ENCODE data around the gene DHRSX.
"Not testable (repeated sequence)": the region's sequence is repeated elsewhere in the genome, so short reads cannot be mapped to it uniquely, and the experiment has no call there.

DHRSX gene

GRCh38 chrX:2462780-2463179 is 38.0 kb downstream of the DHRSX start:
- ATAC-seq, result no peak
- TF ChIP-seq, protein P1, sequence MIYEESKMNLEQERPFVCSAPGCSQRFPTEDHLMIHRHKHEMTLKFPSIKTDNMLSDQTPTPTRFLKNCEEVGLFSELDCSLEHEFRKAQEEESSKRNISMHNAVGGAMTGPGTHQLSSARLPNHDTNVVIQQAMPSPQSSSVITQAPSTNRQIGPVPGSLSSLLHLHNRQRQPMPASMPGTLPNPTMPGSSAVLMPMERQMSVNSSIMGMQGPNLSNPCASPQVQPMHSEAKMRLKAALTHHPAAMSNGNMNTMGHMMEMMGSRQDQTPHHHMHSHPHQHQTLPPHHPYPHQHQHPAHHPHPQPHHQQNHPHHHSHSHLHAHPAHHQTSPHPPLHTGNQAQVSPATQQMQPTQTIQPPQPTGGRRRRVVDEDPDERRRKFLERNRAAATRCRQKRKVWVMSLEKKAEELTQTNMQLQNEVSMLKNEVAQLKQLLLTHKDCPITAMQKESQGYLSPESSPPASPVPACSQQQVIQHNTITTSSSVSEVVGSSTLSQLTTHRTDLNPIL (CRISPR knock-in tag; IDR thresholded peaks at IDR 0.05; ENCODE audit: low read depth), result no peak
- TF ChIP-seq ISL1 (CRISPR knock-in tag; IDR thresholded peaks at IDR 0.05) (no peak), ZNF70 (CRISPR knock-in tag; IDR thresholded peaks at IDR 0.05) (no peak), SNAI2 (CRISPR knock-in tag; IDR thresholded peaks at IDR 0.05) (no peak), ZC3H10 (CRISPR knock-in tag; IDR thresholded peaks at IDR 0.05) (no peak), ZFP30 (CRISPR knock-in tag; IDR thresholded peaks at IDR 0.05) (no peak), ZFP3 (CRISPR knock-in tag; IDR thresholded peaks at IDR 0.05) (no peak), TOX (CRISPR knock-in tag; IDR thresholded peaks at IDR 0.05; ENCODE audit: borderline replicate concordance) (no peak), ZNF8 (CRISPR knock-in tag; IDR thresholded peaks at IDR 0.05) (no peak), ARNTL (CRISPR knock-in tag; IDR thresholded peaks at IDR 0.05; ENCODE audit: borderline replicate concordance, low read depth) (no peak), ESRRG (CRISPR knock-in tag; IDR thresholded peaks at IDR 0.05) (no peak)

- TF ChIP-seq ESRRG (CRISPR knock-in tag; IDR thresholded peaks at IDR 0.05) (no peak), ZFP30 (CRISPR knock-in tag; IDR thresholded peaks at IDR 0.05) (no peak), SNAI2 (CRISPR knock-in tag; IDR thresholded peaks at IDR 0.05) (no peak), TOX (CRISPR knock-in tag; IDR thresholded peaks at IDR 0.05; ENCODE audit: borderline replicate concordance) (no peak), ZNF565 (CRISPR knock-in tag; conservative IDR thresholded peaks at IDR 0.05; ENCODE audit: low read depth) (no peak), RARB (CRISPR knock-in tag; IDR thresholded peaks at IDR 0.05) (no peak), TCF4 (CRISPR knock-in tag; IDR thresholded peaks at IDR 0.05; ENCODE audit: borderline replicate concordance) (no peak), ZNF70 (CRISPR knock-in tag; IDR thresholded peaks at IDR 0.05) (no peak), ARNTL (CRISPR knock-in tag; IDR thresholded peaks at IDR 0.05; ENCODE audit: borderline replicate concordance, low read depth) (no peak), OSR1 (CRISPR knock-in tag; IDR thresholded peaks at IDR 0.05) (no peak), GLIS3 (CRISPR knock-in tag; IDR thresholded peaks at IDR 0.05) (no peak), ZNF8 (CRISPR knock-in tag; IDR thresholded peaks at IDR 0.05) (no peak), BACH2 (CRISPR knock-in tag; IDR thresholded peaks at IDR 0.05; ENCODE audit: borderline replicate concordance) (no peak), CSDC2 (CRISPR knock-in tag; IDR thresholded peaks at IDR 0.05) (no peak)
- TF ChIP-seq, protein P1 (CRISPR knock-in tag; IDR thresholded peaks at IDR 0.05; ENCODE audit: low read depth), result no peak
- ATAC-seq, result no peak
Measured at GRCh38 chrX:2462074-2462473, 38.7 kb downstream of the DHRSX start.

DNA sequence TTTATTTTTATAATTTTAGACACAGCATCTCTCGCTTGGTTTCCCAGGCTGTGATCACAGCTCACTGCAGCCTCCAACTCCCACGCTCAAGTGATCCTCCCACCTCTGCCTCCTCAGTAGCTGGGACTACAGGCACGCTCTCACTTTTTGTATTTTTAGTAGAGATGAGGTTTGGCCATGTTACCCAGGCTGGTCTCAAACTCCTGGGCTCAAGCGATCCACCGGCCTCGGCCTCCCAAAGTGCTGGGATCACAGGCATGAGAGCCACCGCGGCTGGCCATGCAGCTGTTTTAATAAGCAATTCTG is 39.1 kb downstream of the DHRSX start:
- ATAC-seq, result no peak
- TF ChIP-seq OSR1 (CRISPR knock-in tag; IDR thresholded peaks at IDR 0.05) (no peak), ZNF70 (CRISPR knock-in tag; IDR thresholded peaks at IDR 0.05) (no peak), ZNF8 (CRISPR knock-in tag; IDR thresholded peaks at IDR 0.05) (no peak), TCF4 (CRISPR knock-in tag; IDR thresholded peaks at IDR 0.05; ENCODE audit: borderline replicate concordance) (no peak)

DNA sequence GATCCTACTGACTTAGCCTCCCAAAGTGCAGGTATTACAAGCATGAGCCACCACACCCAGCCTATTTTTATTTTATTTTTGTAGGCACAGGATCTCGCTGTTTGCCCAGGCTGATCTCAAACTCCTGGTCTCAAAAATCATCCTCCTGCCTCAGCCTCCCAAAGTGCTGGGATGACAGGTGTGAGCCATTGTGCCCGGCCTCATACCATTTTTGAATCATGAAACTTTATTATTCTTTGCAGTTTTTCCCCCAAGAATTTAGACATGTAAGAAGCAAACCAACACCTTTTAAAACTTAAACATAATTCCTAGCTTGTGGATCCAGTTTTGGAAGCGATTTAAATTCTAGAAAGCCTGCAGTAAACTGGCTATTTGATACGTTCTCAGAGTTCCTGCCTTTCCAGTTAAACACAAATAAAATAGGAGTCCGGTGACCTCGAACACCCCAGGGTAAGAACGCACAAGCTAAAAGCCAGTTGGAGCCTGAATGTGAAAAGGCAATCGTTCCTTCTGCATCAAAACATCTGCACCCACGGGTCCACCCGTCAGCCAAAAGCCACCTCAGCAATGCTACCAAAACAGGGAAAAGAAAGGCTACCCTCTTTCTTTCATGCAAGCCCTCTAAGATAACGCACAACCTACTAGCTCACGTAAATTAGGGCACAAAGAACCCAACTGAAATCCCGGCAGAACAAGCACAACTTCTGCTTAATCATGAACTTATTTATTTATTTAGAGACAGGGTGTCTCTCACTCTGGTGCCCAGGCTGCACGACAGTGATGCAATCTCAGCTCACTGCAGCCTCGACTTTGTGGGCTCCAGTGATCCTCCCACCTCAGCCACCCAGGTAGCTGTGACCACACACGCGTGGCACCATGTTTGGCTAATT is 39.7 kb downstream of the DHRSX start:
- ATAC-seq, result not testable (repeated sequence)

DNA sequence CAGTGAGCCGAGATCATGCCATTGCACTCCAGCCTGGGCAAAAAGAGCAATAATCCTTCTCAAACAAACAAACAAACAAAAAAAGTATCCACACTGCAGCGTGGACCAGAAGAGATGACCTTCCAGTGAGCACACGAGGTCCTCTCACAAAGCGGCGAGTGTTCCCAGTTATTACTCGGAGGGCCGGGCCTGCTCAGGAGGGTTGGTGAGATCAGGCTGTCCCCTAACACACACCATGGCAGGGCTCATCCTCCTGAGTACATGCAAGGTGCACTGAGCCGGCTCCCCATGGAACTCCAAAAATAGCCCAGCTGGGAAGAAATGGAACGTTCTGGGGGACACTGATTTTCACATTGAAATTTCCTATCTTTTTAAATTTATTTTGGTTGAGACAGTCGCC is 40.7 kb downstream of the DHRSX start:
- ATAC-seq, result not testable (repeated sequence)

DNA sequence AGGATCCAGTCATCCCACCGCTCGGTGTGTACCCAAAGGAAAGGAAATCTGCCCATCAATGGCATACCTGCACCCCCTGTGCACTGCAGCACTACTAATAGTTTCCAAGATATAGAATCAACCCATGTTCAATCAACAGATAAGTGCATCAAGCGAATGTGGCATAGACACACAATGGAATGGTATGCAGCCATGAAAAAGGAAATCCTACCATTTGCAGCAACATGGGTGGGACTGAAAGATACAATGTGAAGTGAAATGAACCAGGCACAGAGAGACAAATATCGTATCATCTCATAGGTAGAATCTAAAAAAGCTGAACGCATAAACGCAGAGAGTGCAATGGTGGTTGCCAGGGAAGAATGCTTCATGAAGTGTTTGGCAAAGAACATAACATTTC is 42.5 kb downstream of the DHRSX start:
- TF ChIP-seq ZNF565 (CRISPR knock-in tag; conservative IDR thresholded peaks at IDR 0.05; ENCODE audit: low read depth) (no peak), POU6F1 (CRISPR knock-in tag; IDR thresholded peaks at IDR 0.05; ENCODE audit: borderline replicate concordance, low read depth) (no peak), PPARA (CRISPR knock-in tag; IDR thresholded peaks at IDR 0.05; ENCODE audit: borderline replicate concordance) (no peak), ZC3H10 (CRISPR knock-in tag; IDR thresholded peaks at IDR 0.05) (no peak)
- TF ChIP-seq, protein P1 (CRISPR knock-in tag; IDR thresholded peaks at IDR 0.05; ENCODE audit: low read depth), result no peak
- no peak for ATAC-seq

Measured in SK-N-SH treated with all-trans-retinoic acid at 6 μM for 48 hours (cell line).